Tibial nerve (tissue), 4 donors: ENCODE data around the gene PCED1A. TPM values are rescaled to one million over a fixed set of nuclear protein-coding genes. Genes with fewer than 3 reads are reported as not detected.

Experiments
- DNase-seq, 2 donors: peaks; one replicate each; pipeline ENCODE4 v3.0.0-alpha.2; 2019; ENCODE audit warnings: low spot score in 2 of 2
- H3K27ac ChIP-seq, 4 donors: fragments of 200-600 bp; sonication (generic) in 3 of 4; one replicate each; pipeline ENCODE4 v1.5.1; 2017 to 2019; ENCODE audit warnings: mild to moderate bottlenecking in 1 of 4
- H3K27me3 ChIP-seq, 2 donors: fragments of 200-600 bp; sonication (generic) in 1 of 2; one replicate each; pipeline versions ENCODE4 v1.5.1 to v1.6.0; 2017 to 2019
- H3K36me3 ChIP-seq, 3 donors: fragments of 200-600 bp; sonication (generic); one replicate each; pipeline ENCODE4 v1.5.1; 2018 to 2019
- H3K4me1 ChIP-seq, 4 donors: fragments of 200-600 bp; sonication (generic) in 3 of 4; one replicate each; pipeline ENCODE4 v1.5.1; 2017 to 2019
- H3K4me3 ChIP-seq, 4 donors: fragments of 200-600 bp; sonication (generic) in 3 of 4; one replicate each; pipeline ENCODE4 v1.5.1; 2017 to 2019; ENCODE audit warnings: mild to moderate bottlenecking in 1 of 4, moderate library complexity in 1 of 4
- H3K9me3 ChIP-seq, 4 donors: fragments of 200-600 bp; sonication (generic) in 3 of 4; one replicate each; pipeline ENCODE4 v1.5.1; 2017 to 2019
- EP300 ChIP-seq, 2 donors: sonication (generic); formaldehyde crosslinking; IDR thresholded peaks; one replicate each; pipeline ENCODE4 v1.6.1; 2017; ENCODE audit warnings: antibody characterized with exemption in 2 of 2, mild to moderate bottlenecking in 1 of 2
- POLR2A ChIP-seq, 2 donors: fragments of 450-650 bp; IDR thresholded peaks; one replicate each; pipeline ENCODE4 v1.6.1; 2017; ENCODE audit warnings: antibody characterized with exemption in 2 of 2, mild to moderate bottlenecking in 2 of 2, moderate library complexity in 2 of 2
- WGBS, 2 donors: methylation state at CpG; one replicate each; pipeline ENCODE4 v1.1.5; 2018; 5-methylcytosine and 5-hydroxymethylcytosine counted together
- total RNA-seq, 4 donors: library from RNA; depleted of rRNA; stranded (reverse); fragments of >200 nt; gene quantifications; one replicate each; pipeline ENCODE4 v1.1.0, GENCODE V29; 2016
- TF ChIP-seq, protein P1 (sequence below), 5 experiments: fragments of 200-600 bp in 3 of 5; fragments of 450-650 bp in 2 of 5; sonication (generic) in 3 of 5; IDR thresholded peaks; one replicate each; pipeline ENCODE4 v1.5.1; 2016 to 2019; ENCODE audit warnings: antibody characterized with exemption in 5 of 5, mild to moderate bottlenecking in 3 of 5, moderate library complexity in 2 of 5

PCED1A gene
- total RNA-seq, 4 donors from 2014 or later: 36.8 to 84.6 (median 62.3) TPM

DNA sequence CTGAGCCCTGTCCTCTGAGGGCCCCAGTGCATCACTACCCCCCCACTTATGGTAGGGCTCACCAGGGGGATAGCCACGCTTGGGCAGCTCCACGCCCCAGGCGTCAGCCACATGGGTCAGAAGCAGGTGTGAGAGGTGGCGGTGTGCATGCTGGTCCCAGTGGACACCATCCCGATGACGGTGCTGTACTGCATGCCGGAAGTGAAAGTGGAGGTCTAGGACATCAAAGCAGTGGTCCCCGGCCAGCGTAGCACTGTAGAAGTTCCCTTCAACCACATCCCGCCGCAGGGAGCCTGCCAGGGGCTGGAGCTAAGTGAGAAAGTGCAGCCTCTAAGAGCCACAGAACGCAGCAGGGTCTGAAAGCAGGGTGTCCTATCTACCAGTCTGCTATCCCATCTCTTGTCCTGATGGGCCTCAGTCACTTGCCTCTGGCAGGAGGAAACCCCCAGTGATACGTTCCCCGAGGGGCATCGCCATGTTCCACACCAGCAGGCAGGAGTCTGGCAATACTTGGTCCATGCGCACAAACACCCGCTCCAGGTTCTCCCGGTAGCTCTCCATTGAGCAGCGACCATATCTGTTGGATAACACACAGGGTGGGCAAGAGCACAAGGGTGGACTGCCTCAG, 2.2 kb downstream of the PCED1A start:
- WGBS, 2 donors: 96 to 98% methylated on average over 18 to 19 of the region's 19 CpGs
- H3K27ac ChIP-seq: no peak overlapping the region
- no peaks in the 10 kb centered on the region for H3K9me3 ChIP-seq

DNA sequence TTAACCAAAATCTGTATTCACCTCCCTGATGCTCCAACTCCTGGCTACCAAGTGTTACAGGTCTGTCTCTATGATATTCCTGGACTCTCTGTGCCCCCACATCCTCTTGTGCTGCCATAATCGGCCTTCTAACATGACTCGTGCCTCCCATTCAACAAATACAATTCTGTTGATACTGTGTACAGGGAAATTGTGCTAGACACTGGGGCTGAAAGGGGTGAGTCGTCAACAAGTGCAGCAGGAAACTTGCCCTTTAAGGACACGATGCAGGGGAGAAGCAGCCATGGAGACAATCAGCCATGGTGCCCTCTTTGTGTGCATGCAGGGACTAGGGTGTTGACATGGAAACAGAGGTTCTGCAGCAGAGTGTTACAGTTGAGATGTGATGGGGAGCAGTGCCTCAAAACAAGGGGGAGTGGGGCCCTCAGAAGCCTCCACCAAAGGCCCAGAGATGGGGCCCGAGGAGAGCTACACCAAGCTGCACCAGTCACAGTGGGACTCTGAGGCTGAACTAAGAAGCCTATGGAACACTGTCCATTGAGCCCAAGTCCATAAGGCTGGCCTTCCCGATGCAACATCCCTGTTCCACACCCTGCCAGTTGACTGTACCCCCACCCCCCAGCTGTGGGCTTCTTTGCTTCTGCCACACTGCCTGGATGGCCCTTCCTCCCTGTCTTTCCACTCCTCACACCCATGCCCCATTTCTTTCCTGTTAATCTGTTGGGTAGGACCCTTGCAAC, 3.1 kb downstream of the PCED1A start:
- 80% methylated on average over 6 of the region's 6 CpGs for WGBS, 2 donors
- no peak for TF ChIP-seq POLR2A (IDR thresholded peaks at IDR 0.05)
- TF ChIP-seq EP300 (IDR thresholded peaks at IDR 0.05): no peak
- TF ChIP-seq, protein P1, sequence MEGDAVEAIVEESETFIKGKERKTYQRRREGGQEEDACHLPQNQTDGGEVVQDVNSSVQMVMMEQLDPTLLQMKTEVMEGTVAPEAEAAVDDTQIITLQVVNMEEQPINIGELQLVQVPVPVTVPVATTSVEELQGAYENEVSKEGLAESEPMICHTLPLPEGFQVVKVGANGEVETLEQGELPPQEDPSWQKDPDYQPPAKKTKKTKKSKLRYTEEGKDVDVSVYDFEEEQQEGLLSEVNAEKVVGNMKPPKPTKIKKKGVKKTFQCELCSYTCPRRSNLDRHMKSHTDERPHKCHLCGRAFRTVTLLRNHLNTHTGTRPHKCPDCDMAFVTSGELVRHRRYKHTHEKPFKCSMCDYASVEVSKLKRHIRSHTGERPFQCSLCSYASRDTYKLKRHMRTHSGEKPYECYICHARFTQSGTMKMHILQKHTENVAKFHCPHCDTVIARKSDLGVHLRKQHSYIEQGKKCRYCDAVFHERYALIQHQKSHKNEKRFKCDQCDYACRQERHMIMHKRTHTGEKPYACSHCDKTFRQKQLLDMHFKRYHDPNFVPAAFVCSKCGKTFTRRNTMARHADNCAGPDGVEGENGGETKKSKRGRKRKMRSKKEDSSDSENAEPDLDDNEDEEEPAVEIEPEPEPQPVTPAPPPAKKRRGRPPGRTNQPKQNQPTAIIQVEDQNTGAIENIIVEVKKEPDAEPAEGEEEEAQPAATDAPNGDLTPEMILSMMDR (IDR thresholded peaks at IDR 0.05): no peak
- no peak overlapping the region for H3K27ac ChIP-seq

More for the DNA sequence above, 2.2 kb downstream of the PCED1A start:
- Histone ChIP-seq H3K4me1 (peaks cover 0 to 26% (median 8%) of the 10 kb centered on the region in 4 donors), H3K4me3 (no peak overlapping the region), H3K36me3 (peaks cover 0 to 43% (median 0%) of the 10 kb centered on the region in 3 donors), H3K27me3 (no peaks in the 10 kb centered on the region)
- DNase-seq: no peak
- no peak for TF ChIP-seq POLR2A (IDR thresholded peaks at IDR 0.05)
- TF ChIP-seq, protein P1 (IDR thresholded peaks at IDR 0.05): no peak
- TF ChIP-seq EP300 (IDR thresholded peaks at IDR 0.05): no peak

GRCh38 chr20:2836035-2836434, 4.4 kb downstream of the PCED1A start:
- DNase-seq: no peak
- H3K36me3 ChIP-seq: peaks cover 0 to 41% (median 0%) of the 10 kb centered on the region in 3 donors
- TF ChIP-seq EP300 (IDR thresholded peaks at IDR 0.05): no peak
- no peak for TF ChIP-seq POLR2A (IDR thresholded peaks at IDR 0.05)
- TF ChIP-seq, protein P1 (IDR thresholded peaks at IDR 0.05): no peak
- H3K27ac ChIP-seq: no peak overlapping the region
- no peak overlapping the region for H3K4me3 ChIP-seq
- H3K27me3 ChIP-seq: no peaks in the 10 kb centered on the region
- H3K9me3 ChIP-seq: no peaks in the 10 kb centered on the region
- peaks cover 0 to 13% (median 3%) of the 10 kb centered on the region in 4 donors for H3K4me1 ChIP-seq
- 82 to 87% methylated on average over 5 of the region's 5 CpGs for WGBS, 2 donors

More for the DNA sequence above, 3.1 kb downstream of the PCED1A start:
- no peak for DNase-seq
- H3K27me3 ChIP-seq: no peaks in the 10 kb centered on the region
- no peaks in the 10 kb centered on the region for H3K9me3 ChIP-seq
- H3K4me1 ChIP-seq: peaks cover 0 to 26% (median 8%) of the 10 kb centered on the region in 4 donors
- peaks cover 0 to 41% (median 0%) of the 10 kb centered on the region in 3 donors for H3K36me3 ChIP-seq
- H3K4me3 ChIP-seq: no peak overlapping the region

DNA sequence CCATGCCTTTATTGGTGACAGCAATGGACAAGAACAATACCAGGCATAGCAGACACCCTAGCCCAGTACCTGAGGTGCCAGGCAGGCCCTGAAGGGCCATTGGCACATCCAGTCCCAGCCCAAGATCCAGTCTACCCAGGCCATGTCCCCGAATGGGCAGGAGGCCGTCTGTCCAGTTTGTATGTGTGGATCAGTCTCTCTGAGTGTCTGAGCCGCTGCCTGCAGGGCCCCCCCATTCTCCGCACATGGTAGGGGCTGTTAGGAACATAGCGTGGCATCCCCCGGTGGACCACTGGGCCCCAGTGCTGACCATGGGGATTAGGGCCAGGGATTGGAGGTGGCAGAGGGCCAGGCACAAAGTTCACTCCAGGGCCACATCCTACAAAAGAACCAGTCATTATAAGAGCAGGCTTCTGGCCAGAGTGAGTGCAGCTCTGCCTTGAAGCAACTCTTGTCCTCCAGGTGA, 5.1 kb downstream of the PCED1A start:
- no peaks in the 10 kb centered on the region for H3K9me3 ChIP-seq
- no peak overlapping the region for H3K27ac ChIP-seq
- H3K36me3 ChIP-seq: peaks cover 0 to 41% (median 0%) of the 10 kb centered on the region in 3 donors
- no peaks in the 10 kb centered on the region for H3K27me3 ChIP-seq
- WGBS, 2 donors: 66 to 83% methylated on average over 4 to 6 of the region's 6 CpGs
- peaks cover 0 to 13% (median 3%) of the 10 kb centered on the region in 4 donors for H3K4me1 ChIP-seq
- TF ChIP-seq, protein P1 (IDR thresholded peaks at IDR 0.05): no peak
- TF ChIP-seq EP300 (IDR thresholded peaks at IDR 0.05): no peak
- DNase-seq: no peak
- H3K4me3 ChIP-seq: no peak overlapping the region
